SK-N-SH (cell line): Measurements from ENCODE around the gene TRMT1.

Source experiments
- CTCF ChIP-seq: fragments of 200-600 bp; sonication (generic); IDR thresholded peaks from 2 replicates; pipeline ENCODE4 v1.6.1; 2017; ENCODE audit warnings: antibody characterized with exemption, mild to moderate bottlenecking, moderate library complexity
- EP300 ChIP-seq, 2 experiments: IDR thresholded peaks; 2 replicates each; pipeline versions ENCODE4 v1.4.0 to v1.6.1; 2012; ENCODE audit warnings: borderline replicate concordance in 1 of 2, low read depth in 1 of 2, low read length in 1 of 2
- FOXJ3 ChIP-seq: sonication (generic); formaldehyde crosslinking; IDR thresholded peaks from 2 replicates; pipeline ENCODE4 v1.5.1; 2020; ENCODE audit warnings: mild to moderate bottlenecking, missing genetic modification reagents
- NFIC ChIP-seq: IDR thresholded peaks from 2 replicates; pipeline ENCODE4 v1.4.0; 2012; ENCODE audit warnings: borderline replicate concordance
- POLR2AphosphoS5 ChIP-seq: IDR thresholded peaks from 2 replicates; pipeline ENCODE4 v1.6.1; 2012; ENCODE audit warnings: low read depth, low read length
- RXRA ChIP-seq: IDR thresholded peaks from 2 replicates; pipeline ENCODE4 v1.4.0; 2012; ENCODE audit warnings: low read depth, mild to moderate bottlenecking, borderline replicate concordance
- SMC3 ChIP-seq: IDR thresholded peaks from 2 replicates; pipeline ENCODE4 v1.6.1; 2012; ENCODE audit warnings: low read depth, low read length, improper control_type of control experiment
- YY1 ChIP-seq: IDR thresholded peaks from 2 replicates; pipeline ENCODE4 v1.4.0; 2012; ENCODE audit warnings: low read depth, mild to moderate bottlenecking

- TF ChIP-seq CTCF: no peak
- TF ChIP-seq YY1: no peak
- TF ChIP-seq EP300 (IDR thresholded peaks at IDR 0.05; ENCODE audit: borderline replicate concordance in 1 of 2, low read depth in 1 of 2, low read length in 1 of 2): no peak
- TF ChIP-seq SMC3: no peak
- no peak for TF ChIP-seq NFIC
- no peak for TF ChIP-seq FOXJ3 (CRISPR knock-in tag)
- no peak for TF ChIP-seq RXRA
- TF ChIP-seq POLR2AphosphoS5: no peak
These were observed 37.5 kb downstream of the TRMT1 start for GRCh38 chr19:13078897-13079541.
